Hematopoietic multipotent progenitor cell treated with erythropoietin and hydrocortisone succinate and interleukin-3 and kit ligand, for 4 days (in vitro differentiated cells): Measurements from ENCODE around the gene RPS8.
A peak's percentile ranks its signal among the peaks of the same experiment; 100 is the strongest.
"Not testable (repeated sequence)": the region's sequence is repeated elsewhere in the genome, so short reads cannot be mapped to it uniquely, and the experiment has no call there.

Experiments used
- DNase-seq: peaks from one replicate; pipeline ENCODE4 v3.0.0-alpha.2; 2015

The RPS8 gene

DNA sequence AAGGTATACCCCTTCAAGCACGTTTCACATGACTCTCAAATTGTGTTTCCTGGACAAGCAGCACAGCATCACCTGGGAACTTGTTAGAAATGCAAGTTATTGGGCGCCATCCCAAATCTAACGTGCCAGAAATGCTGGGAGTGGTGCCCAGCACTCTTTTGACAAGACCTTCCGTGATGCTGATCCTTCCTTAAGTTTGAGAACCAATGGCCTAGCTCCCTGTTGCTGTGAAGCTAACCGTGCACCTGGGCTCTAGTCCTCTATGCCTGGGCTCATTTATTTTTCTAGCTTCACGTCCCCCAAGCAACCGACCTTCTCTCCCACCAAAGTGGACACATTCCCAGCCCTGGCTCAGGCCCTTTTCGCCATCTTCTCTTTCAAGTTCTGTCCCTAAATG lies 8.4 kb downstream of the RPS8 start:
- DNase-seq = no peak

DNA sequence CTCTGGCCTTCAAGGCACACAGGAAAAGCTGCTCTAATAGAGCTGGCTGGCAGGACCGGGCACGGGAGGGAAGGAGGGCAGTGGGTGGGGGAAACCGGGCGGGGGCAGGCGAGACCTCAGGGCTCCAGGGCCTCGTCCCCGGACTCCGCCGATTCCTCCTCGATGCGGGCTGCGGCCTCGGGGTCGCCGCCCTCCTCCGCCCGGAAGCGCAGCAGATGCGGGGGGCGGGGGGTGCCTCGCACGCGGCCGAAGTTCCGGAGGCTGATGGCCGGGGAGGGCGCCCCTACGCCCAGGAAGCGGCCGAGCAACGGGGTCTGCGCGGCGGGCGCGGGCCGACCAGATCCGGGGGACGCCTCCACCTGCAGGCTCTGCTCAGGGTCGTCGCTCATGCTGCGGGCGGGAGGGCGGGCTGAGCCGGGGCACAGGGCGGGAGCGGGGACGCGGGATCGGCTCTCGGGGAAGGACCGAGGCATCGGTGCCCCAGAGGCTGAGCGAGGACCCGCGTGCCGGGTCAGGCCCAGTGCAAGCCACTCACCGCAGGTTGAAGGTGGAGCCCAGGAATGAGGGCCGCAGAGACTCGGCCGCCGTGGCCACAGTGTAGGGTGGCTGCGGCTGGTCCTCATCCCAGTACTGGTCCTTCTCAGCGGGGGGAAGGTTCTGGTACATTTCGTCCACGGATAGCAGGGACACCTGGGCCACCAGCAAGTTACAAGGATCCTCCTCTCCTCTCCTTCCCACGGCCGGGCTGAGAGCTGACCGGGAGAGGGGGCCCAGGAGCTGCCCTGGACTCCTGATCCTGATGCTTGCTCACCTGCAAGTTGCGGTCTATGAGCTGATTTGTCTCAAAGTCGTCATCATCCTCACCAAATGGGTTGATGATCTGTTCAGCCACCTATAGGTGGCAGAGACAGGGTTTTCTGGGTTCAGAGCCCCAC lies 9.0 kb downstream of the RPS8 start:
- DNase-seq = peak; percentile 67

DNA sequence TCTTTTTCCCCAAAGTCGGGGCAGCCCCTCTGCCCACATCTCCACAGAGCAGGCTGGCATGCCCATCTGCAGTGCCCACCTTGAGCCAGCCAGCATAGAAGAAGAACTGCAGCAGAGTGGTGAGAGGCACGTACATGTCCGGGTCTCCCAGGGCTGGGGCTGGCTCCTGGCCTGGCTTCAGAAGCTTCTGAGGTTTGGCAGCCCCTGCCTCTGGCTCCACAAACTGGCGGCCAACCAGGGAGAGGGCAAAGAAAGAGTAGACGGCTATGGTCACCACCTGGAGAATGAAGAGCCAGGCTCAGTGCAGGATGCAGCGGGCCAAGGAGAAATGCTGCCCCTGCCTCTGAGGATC lies 9.7 kb downstream of the RPS8 start:
- DNase-seq = no peak

DNA sequence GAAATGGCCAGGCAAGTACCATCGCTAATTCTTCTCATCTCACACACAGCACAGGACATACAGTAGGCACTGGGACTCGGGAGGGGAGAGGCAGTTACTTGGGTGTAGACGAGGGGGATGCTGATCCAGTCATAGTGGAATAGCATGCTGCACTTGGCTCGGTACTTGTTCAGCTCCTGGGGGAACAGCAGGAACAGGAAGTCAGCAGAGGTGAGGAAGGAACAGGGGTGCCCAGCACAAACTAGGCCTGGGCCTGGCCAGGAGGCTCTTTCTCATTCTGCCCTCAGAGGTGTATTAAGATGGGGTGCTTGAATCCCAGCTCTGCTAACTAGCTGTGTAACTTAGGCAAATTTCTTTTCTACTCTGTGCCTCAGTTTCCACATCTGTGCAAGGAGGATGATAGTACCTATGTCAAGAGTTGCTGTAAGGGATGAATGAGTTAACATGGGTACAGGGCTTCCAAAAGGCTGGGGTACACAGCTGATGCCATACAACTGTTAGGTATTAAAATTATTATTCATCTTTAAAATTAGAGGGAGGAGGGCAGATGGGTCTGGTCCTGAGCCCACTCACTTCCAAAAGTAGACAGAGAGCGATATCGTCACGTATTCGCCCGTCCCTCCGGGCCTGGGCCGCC lies 10.3 kb downstream of the RPS8 start:
- no peak for DNase-seq

DNA sequence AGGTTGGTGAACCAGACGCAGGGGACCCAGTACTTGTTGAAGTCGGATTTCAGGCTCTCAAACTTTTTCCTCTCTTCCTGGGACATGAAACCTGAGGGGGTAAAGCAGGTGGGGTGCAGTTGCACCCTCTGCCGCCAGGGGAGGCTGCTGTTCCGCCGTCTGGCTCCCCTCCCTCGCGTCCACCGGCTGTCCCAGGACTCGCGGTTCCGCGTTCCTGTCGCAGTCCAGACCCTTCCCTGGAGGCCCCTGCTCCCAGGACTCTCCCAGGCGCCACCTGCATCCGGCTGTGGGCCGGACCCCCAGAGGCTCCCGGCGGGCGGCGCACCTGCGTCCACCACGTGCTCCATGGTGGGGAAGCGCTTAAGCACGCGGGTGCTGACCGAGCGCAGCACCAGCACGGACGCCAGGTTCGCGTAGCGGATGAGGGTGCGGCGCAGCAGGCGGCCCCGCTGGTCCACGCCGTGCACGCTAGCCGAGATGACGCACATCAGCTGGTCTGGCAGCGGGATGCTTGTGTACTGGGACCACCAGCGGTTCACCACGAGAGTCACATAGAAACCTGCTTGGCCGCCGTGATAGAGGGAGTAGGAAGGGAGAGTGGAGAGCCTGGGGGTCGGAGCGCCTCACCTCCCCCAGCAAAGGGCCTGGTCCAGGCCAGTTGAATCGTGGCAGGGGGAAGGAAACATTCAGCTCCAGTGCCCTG lies 10.9 kb downstream of the RPS8 start:
- peak; percentile 81 for DNase-seq

DNA sequence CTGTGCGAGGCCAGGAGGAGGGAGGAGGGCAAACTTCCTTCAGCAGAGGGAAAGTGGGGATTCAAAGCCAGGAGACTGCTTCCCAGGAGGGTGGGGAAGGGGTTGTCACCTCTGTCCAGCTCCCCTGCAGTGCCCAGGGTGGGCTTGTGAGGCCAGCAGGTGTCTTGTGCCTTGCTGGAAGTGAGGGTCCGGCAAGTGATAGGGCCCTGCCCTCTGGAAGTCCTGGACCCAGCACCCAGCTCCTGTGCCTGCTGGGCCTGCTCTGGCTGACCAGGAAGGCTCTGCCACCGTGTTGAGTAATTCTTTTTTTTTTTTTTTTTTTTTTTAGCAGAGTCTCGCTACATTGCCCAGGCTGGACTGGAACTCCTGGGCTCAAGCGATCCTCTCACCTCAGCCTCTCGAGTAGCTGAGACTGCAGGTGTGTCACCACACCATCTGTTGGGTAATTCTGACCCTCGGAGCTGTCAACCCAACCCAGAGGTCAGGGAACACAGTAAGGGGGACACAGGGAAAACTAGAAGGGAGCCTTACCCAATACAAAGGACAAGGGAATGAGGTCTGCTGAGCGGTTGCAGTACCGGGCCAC lies 11.6 kb downstream of the RPS8 start:
- DNase-seq = no peak

DNA sequence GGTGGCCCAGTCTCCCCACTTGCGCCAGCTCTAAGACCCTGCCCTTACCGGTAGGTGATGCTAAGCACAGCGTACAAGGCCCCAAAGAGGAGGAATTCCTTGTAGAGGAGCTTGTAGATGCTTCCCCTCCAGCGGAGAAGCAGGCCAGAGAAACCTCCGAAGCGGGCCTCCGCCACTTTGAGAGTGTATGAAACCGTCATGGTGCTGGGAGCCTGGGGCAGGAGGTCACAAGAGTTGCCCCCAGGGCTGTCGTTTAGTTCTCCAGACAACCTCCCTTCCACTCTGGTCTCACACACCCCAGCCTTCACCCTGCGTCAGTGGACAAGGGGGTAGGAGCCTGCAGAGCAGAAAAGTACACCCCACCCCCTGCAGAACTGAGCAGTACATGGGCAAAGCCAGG lies 12.2 kb downstream of the RPS8 start:
- DNase-seq = no peak

DNA sequence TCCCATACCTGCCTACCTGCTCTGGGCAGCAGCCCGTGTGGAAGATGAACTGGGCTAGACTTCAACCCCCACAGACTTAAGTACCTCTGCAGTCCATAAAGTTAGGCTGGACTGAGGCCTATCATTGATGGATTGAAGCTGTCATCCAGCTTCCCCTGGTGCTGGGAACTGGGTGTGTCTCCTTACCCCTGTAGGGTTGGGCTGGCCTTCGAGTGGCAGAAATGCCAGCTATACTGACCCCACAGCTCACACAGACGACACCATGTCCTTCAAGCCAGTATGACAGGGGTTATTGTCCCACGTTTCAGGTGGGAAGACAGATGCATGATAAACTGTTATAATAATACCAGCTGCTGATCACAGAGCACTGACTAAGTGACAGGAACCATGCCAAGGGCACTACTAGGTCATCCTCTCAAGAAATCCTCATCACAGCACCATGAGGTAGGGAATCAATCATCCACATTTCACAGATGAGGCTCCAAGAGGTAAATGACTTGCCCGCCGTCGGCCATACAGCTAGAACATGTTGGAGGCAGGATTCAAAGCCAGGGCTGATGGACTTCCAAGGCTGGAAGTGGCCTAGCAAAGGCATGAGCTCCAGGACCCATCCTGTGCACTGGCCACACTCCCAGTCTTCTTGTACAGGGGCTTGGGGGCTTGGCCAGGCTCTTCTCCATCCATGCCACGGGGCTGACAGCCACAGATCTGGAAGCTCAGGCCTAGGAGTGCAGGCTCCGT lies 12.9 kb downstream of the RPS8 start, which contains the start of gene BEST4:
TSS of gene BEST4 (minus strand) at position 51 of the 741 bp plus-strand sequence. CDS start 465 bp downstream, outside the sequence.
- DNase-seq = no peak

DNA sequence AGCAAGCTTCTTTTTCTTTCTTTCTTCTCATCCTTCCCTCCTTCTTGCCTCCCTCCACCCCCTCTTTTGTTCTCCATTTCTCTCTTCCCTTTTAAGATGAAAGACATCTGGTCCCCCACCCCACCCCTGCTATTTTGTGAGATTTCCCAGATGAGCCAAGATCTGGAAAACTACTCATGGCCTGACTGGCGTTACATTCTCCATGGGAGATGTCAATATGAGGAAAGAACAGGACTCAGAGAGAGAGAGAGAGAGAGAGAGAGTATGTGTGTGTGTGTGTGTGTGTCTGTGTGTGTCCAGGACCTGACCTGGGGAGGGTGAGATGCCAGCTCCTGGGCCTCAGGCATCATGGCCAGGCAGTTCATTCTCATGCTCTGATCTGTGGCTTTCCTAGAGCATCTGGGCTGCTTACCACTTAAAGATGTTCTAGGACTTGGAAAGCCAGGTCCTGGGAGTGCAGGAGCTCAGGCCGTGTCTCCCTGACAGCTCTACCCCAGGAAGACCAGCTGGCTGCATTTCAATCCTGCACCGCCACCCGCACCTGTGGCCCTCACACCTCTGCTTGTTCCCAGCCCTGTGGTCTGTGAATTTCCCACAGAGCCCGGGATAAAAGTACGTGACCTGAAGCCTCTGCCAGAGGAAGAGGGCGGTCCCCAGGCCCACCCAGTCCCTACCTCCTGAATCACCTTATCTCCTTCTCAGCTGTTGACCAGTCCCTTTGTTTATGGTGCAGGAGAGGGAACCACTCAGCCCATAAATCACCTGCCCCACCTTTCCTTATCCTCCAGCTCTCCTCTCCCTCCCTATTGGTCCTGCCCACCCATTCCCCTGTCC lies 15.8 kb downstream of the RPS8 start:
- no peak for DNase-seq

DNA sequence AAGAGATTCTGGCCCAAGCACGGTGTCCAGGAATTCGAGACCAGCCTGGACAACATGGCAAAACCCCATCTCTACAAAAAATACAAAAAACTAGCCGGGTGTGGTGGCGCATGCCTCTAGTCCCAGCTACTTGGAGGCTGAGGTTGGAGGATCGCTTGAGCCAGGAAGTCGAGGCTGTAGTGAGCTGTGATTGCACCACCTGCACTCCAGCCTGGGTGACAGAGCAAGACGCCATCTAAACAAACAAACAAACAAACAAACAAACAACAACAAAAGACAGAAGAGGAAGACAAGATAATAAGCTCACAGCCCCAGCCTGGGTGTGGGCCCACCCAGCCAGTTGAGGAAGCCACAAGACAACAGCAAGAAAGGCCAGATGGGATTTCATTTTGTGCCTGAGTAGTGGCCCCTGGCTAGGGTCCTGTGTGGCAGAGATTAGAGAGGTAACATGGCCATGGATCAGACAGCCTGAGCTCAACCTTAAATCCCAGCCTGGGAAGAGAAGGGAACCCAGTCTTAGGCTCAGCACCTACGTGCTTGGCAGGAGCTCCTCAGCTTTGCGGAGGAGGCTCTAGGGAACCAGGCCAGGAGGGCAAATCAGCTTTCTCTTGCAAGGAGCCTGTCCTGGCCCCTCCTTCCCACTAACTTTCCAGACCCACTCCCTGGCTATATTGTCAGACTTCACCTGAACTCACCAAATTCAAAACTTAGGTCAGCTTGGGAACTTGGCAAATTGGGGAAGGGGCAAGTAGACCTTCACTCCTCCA lies 17.6 kb downstream of the RPS8 start:
- DNase-seq = no peak

DNA sequence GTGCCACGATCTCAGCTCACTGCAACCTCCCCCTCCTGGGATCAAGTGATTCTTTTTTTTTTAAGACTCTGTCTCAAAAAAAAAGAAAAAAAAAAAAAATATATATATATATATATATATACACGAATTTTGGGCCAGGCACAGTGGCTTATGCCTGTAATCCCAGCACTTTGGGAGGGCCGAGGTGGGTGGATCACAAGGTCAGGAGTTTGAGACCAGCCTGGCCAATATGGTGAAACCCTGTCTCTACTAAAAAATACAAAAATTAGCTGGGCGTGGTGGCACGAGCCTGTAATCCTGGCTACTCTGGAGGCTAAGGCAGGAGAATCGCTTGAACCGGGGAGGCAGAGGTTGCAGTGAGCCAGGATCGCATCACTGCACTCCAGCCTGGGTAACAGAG lies 22.5 kb downstream of the RPS8 start:
- not testable (repeated sequence) for DNase-seq

DNA sequence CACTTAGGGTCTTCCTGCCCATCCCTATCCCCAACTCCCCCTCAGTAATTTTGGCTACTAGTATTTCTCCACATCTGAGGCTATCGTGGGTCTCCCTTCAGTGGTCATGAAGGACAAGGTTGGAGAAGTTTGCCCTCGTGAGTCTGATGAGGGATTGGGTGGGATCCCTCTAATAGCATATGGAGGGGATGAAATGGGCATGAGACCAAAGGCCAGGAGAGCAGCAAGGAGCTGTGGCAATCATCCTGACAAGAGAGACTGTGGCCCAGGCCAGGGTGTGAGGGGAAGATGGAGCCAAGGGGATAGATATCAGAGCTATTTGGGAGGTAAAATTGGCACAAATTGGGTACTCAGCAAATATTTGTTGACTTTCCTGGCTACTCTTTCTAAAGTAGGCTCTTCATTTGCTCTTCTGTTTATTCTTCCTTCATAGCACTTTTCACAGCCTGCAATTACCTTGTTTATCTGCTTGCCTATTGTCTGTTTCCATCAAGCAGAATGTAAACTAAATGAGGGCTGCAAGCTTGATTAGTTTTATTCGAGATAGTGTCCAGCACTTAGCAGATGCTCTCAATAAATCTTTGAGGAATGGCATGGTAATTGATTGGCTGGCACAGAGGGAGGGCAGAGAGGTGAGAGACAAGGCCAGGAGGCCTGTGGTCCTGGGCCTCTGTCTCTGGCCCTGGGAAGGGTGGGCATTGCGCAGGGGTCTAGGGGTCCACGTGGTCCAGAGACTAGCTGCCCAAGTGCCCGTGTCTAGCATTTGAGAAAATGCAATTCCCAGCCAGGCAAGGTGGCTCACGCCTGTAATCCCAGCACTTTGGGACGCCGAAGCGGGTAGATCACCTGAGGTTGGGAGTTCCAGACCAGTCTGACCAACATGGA lies 23.4 kb downstream of the RPS8 start:
- no peak for DNase-seq

DNA sequence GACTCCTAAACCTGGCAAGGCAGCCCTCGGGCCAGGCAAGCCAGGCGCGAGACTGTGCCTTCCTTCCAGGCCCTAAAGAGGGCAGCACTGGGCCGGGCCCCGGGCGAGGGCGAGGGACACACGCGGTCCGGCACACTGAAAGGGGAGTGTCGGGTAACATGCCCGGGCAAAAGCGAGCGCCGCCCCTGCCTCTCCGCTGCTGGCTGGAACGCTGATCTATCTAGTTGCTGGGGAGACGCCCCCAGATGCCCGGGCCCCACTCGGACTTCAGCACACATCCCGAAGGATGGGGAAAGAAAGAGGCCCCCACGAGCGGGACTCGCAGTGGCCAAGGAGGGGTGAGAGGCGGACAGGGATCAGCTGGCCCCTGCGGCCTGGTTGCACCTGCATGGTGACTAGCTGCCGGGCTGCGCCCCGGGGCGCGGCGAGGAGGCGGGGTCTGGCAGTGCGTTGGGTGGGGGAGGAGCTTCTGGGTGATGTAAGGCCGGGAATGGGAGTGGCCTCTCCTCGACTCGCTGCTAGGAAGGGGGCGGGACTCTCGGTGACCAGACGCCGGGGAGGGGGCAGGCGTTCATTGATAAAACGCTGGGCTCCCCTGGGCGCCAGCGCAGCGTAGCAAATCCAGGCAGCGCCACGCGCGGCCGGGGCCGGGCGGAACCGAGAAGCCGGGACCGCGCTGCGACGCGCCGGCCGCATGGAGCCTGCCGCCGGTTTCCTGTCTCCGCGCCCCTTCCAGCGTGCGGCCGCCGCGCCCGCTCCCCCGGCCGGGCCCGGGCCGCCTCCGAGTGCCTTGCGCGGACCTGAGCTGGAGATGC lies 24.6 kb downstream of the RPS8 start, which contains the start of gene PLK3:
TSS of gene PLK3 (plus strand) at position 608 of the 815 bp plus-strand sequence. CDS start at position 695, 87 bp downstream.
- DNase-seq = peak; percentile 99

DNA sequence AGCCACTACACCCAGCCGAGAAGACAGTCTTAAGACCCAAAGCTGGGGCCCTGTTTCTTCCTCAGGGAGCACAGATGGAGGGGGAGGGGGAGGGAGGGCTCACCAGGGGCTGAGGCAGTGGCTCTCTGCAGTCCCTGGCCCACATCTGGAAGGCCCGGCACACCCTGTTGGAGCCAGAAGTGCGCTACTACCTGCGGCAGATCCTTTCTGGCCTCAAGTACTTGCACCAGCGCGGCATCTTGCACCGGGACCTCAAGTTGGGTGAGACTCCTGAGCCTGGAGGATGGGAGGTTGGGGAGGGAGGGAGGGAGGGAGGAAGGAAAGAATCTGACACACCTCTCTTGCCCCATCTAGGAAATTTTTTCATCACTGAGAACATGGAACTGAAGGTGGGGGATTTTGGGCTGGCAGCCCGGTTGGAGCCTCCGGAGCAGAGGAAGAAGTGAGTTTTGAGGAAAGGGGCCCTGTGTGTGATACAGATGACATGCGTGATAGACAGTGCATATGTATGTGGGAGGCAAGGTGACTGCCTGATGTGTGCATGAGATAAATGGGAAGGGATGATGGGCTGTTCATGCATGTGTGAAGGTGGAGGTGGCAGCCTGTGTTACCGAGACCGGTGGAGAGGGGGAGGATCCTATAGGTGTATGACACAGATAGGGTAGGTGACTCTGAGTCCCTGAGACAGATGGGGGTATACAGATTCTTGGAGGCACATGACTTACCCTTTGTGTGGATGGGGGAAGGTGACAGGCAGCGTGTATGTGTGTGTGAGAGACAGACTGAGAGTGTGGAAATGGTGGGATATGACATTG lies 26.4 kb downstream of the RPS8 start:
- DNase-seq = no peak

DNA sequence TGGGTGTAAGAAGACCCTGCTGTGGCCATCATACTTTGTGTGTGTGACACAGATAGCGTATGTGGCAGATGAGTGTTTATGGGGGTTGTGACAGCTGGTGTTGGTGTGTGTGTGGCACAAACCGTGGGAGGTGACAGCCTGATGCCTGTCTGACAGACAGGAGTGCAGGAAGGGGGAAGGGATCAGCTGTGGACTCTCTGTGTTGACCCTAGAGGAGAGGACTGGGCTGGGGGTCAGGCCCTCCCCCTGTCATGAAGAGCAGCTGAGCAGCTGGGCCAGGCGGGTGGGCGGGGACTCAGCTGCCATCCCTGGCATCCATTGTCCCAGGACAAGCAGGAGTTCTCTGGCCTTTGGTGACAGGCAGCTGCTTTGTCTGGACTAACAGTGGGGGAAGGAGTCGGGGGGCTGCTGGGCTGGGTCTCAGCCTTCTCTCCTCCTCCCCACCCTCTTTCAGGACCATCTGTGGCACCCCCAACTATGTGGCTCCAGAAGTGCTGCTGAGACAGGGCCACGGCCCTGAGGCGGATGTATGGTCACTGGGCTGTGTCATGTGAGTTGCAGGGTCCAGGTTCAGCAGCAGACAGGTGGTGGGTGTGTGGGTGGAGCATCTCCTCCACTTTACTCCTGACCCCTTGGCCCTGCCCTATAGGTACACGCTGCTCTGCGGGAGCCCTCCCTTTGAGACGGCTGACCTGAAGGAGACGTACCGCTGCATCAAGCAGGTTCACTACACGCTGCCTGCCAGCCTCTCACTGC lies 27.1 kb downstream of the RPS8 start:
- DNase-seq = no peak

DNA sequence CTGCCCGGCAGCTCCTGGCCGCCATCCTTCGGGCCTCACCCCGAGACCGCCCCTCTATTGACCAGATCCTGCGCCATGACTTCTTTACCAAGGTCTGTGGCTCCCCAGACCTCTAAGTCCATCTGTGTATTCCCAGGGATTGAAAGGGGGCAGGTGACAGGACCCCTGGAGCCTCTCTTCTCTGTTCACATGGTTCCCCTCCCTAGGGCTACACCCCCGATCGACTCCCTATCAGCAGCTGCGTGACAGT lies 27.6 kb downstream of the RPS8 start:
- DNase-seq = no peak
